Pancreas (tissue), 10 donors: Measurements from ENCODE around the gene TBC1D7. TPM values are rescaled to one million over a fixed set of nuclear protein-coding genes. Genes with fewer than 3 reads are reported as not detected.
A peak's percentile ranks its signal among the peaks of the same experiment; 100 is the strongest.
"Not testable (repeated sequence)": the region's sequence is repeated elsewhere in the genome, so short reads cannot be mapped to it uniquely, and the experiment has no call there.

Experiments
- ATAC-seq, 4 donors: fragments of 200-7000 bp; cut with Tn5 transposase; one replicate each; pipeline versions ENCODE4 v1.8.0 to v1.9.1; 2020; ENCODE audit warnings: mild to moderate bottlenecking in 4 of 4, moderate library complexity in 4 of 4
- DNase-seq, 6 donors: peaks; one replicate each; pipeline ENCODE4 v3.0.0-alpha.2; 2020
- FAIRE-seq: peaks from 2 replicates; lab custom pipeline; 2012; peaks lifted over from hg19 to GRCh38; lab: Jason Lieb, UNC
- H3K27ac ChIP-seq, 4 donors: fragments of 200-600 bp; sonication (generic); 1 replicate in 3 of 4; 2 replicates in 1 of 4; pipeline versions ENCODE4 v1.5.0 to v1.8.0; 2020
- H3K27me3 ChIP-seq, 4 donors: fragments of 200-600 bp; one replicate each; pipeline ENCODE4 v1.8.0; 2021
- H3K36me3 ChIP-seq, 3 donors: fragments of 200-600 bp; sonication (generic) in 1 of 3; one replicate each; pipeline versions ENCODE4 v1.5.0 to v1.8.0; 2020 to 2021
- H3K4me1 ChIP-seq, 3 donors: fragments of 200-600 bp; one replicate each; pipeline ENCODE4 v1.8.0; 2021
- H3K4me3 ChIP-seq, 4 donors: fragments of 200-600 bp; sonication (generic) in 2 of 4; one replicate each; pipeline versions ENCODE4 v1.5.0 to v1.8.0; 2020 to 2021
- H3K9me3 ChIP-seq, 4 donors: fragments of 200-600 bp; one replicate each; pipeline ENCODE4 v1.8.0; 2021
- CTCF ChIP-seq, 4 donors: fragments of 200-600 bp; sonication (generic) in 3 of 4; IDR thresholded peaks; one replicate each; pipeline versions ENCODE4 v1.5.0 to v1.8.0; 2021; ENCODE audit warnings: antibody characterized with exemption in 4 of 4
- WGBS, 2 donors: extraction: QIAGEN DNeasy Blood & Tissue Kit; methylation state at CpG; one replicate each; pipeline ENCODE4 v1.1.7; 2013; 5-methylcytosine and 5-hydroxymethylcytosine counted together
- intact Hi-C, 3 donors: fragments of 100-400 bp; cut with DNase I; formaldehyde crosslinking; loops; one replicate each; pipeline versions ENCODE4 v1.11.1 to v1.14.2; 2022
- polyA plus RNA-seq, 2 donors: library from polyadenylated mRNA; stranded (reverse); fragments of 200-250 nt; gene quantifications; one replicate each; pipeline ENCODE4 v1.2.3, GENCODE V29; 2013
- total RNA-seq, 6 donors: library from RNA; stranded (reverse); fragmentation: NEBNext Ultra II Directional in 4 of 6; extraction: Animal tissue kit (Norgen Biotek cat#: 25700) in 4 of 6; gene quantifications; one replicate each; pipeline versions ENCODE4 v1.2.1 to v1.2.4, GENCODE V29; 2021 to 2023
- donor health status: healthy with polysubstance abuse.
- donor health status: DM: no; HTN: no; CAD: no; lungs with moderate emphysema.
- donor health status: DM: no; HTN: no; CAD: no.
- donor health status: control.
- donor health status: control.
- donor health status: Bipolar disorder and iron deficiency.
- donor health status: DM: yes; HTN: yes; CAD: no.
- donor health status: DM: no; HTN: no; CAD: no.
- donor health status: DM: no; HTN: no; CAD: no.
- donor health status: DM: yes; HTN: yes; CAD: no.

TBC1D7 gene
- total and polyA plus RNA-seq, 8 donors = 3.3 to 8.4 (median 6.7) TPM

- ATAC-seq = no peak
- DNase-seq = no peak
- intact Hi-C loops = loop anchor here in 2 of 3 donors (5.0 kb wide), 3 partner anchors 202 to 428 kb away; no protein-coding TSS in a partner anchor
- Histone ChIP-seq H3K27ac (no peak overlapping the region), H3K36me3 (no peaks in the 10 kb centered on the region), H3K4me3 (no peak overlapping the region), H3K27me3 (no peaks in the 10 kb centered on the region), H3K9me3 (no peaks in the 10 kb centered on the region), H3K4me1 (no peaks in the 10 kb centered on the region)
- FAIRE-seq = no peak
- 51 to 53% methylated on average over 3 of the region's 3 CpGs for WGBS, 2 donors
- no peak for TF ChIP-seq CTCF (IDR thresholded peaks at IDR 0.05)
Observed at GRCh38 chr6:13334953-13335352, 6.6 kb upstream of the TBC1D7 start.

DNA sequence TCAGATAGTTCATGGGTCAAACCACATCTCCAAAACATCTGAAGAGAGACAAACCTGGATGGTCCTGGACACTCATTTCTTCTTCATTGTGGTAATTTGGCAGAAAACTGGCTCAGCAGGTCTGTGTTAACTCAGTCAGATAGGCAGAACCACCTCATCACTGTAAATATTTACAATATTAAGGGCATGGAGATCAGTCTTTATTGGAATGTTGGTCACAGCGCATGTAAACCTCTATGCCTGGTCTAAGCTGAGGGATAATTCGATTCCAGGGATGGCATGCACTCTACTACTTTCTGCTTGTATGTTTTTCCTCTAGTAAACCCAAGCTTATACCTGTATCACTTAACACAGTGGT lies 4.0 kb upstream of the TBC1D7 start:
- H3K36me3 ChIP-seq = no peaks in the 10 kb centered on the region
- ATAC-seq = no peak
- peaks cover 0 to 8% (median 3%) of the 10 kb centered on the region in 3 donors for H3K4me1 ChIP-seq
- DNase-seq = no peak
- H3K4me3 ChIP-seq = no peak overlapping the region
- WGBS, 2 donors = 57 to 70% methylated on average over 2 of the region's 2 CpGs
- TF ChIP-seq CTCF (IDR thresholded peaks at IDR 0.05) = no peak
- no peaks in the 10 kb centered on the region for H3K27me3 ChIP-seq
- FAIRE-seq = no peak
- H3K9me3 ChIP-seq = no peaks in the 10 kb centered on the region
- no peak overlapping the region for H3K27ac ChIP-seq
- intact Hi-C loops = loop anchor here in 2 of 3 donors (5.0 kb wide), 2 partner anchors 420 to 425 kb away; no protein-coding TSS in a partner anchor

- no peak for FAIRE-seq
- H3K27me3 ChIP-seq = no peaks in the 10 kb centered on the region
- intact Hi-C loops = loop anchor here in 2 of 3 donors (5.0 kb wide), 2 partner anchors 419 to 424 kb away; no protein-coding TSS in a partner anchor
Observed at GRCh38 chr6:13331516-13332348, 3.4 kb upstream of the TBC1D7 start.

GRCh38 chr6:13328875-13329183 lies 492 bp upstream of the TBC1D7 start:
- FAIRE-seq (no peak), DNase-seq (no peak), ATAC-seq (peak in 1 of 4 donors; percentile 2)
- intact Hi-C loops = no loop called here
- Histone ChIP-seq H3K4me1 (peaks cover 0 to 16% (median 6%) of the 10 kb centered on the region in 3 donors), H3K36me3 (peaks cover 0 to 8% (median 0%) of the 10 kb centered on the region in 3 donors), H3K4me3 (peak overlapping the region; percentile 72 to 86 (median 84)), H3K27ac (peak overlapping the region; percentile 76 to 94 (median 88)), H3K27me3 (no peaks in the 10 kb centered on the region), H3K9me3 (no peaks in the 10 kb centered on the region)
- WGBS, 2 donors = 2 to 4% methylated on average over 2 of the region's 2 CpGs
- no peak for TF ChIP-seq CTCF (IDR thresholded peaks at IDR 0.05)

More at GRCh38 chr6:13331516-13332348, 3.4 kb upstream of the TBC1D7 start:
- Histone ChIP-seq H3K4me3 (no peak overlapping the region), H3K36me3 (no peaks in the 10 kb centered on the region), H3K4me1 (peaks cover 0 to 14% (median 6%) of the 10 kb centered on the region in 3 donors), H3K9me3 (no peaks in the 10 kb centered on the region), H3K27ac (no peak overlapping the region)
- 36 to 40% methylated on average over 13 of the region's 13 CpGs for WGBS, 2 donors
- TF ChIP-seq CTCF (IDR thresholded peaks at IDR 0.05) = peak; percentile 16 to 47 (median 42)
- DNase-seq (no peak), ATAC-seq (no peak)

GRCh38 chr6:13327691-13328075 lies 654 bp downstream of the TBC1D7 start:
- no peak for TF ChIP-seq CTCF (IDR thresholded peaks at IDR 0.05)
- intact Hi-C loops = no loop called here
- 0% methylated on average over 10 of the region's 10 CpGs for WGBS, 2 donors
- Histone ChIP-seq H3K27me3 (no peaks in the 10 kb centered on the region), H3K27ac (peak overlapping the region; percentile 76 to 94 (median 88)), H3K4me1 (peaks cover 0 to 16% (median 6%) of the 10 kb centered on the region in 3 donors), H3K4me3 (peak overlapping the region; percentile 72 to 86 (median 84)), H3K36me3 (peaks cover 0 to 14% (median 0%) of the 10 kb centered on the region in 3 donors), H3K9me3 (no peaks in the 10 kb centered on the region)
- no peak for FAIRE-seq
- ATAC-seq = peak; percentile 1 to 20 (median 7)
- no peak for DNase-seq

DNA sequence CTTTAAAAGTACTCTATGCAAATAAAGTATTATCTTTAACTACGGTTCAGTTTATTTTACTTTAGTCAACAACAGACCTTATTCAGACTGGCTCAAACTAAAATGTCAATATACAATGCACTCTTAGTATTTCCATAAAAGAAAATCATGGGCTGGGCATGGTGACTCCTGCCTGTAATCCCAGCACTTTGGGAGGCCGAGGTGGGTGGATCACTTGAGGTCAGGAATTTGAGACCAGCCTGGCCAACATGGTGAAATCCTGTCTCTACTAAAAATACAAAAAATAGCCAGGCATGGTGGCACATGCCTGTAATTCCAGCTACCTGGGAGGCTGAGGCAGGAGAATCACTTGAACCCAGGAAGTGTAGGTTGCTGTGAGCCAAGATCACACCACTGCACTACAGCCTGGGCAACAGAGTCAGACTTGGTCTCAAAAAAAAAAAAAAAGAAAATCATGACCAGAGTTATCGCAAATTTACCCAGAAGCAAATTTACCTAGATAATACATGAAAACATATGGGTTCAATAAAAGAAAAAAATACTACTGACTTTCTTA lies 2.2 kb downstream of the TBC1D7 start:
- not testable (repeated sequence) for ATAC-seq, FAIRE-seq
- 70 to 73% methylated on average over 3 of the region's 3 CpGs for WGBS, 2 donors

More for the DNA sequence above, 2.2 kb downstream of the TBC1D7 start:
- H3K27ac ChIP-seq, intact Hi-C loops, H3K4me3 ChIP-seq, H3K27me3 ChIP-seq, H3K9me3 ChIP-seq, DNase-seq: not testable (repeated sequence)
- H3K4me1 ChIP-seq = peaks cover 0 to 16% (median 6%) of the 10 kb centered on the region in 3 donors
- H3K36me3 ChIP-seq = peaks cover 0 to 14% (median 0%) of the 10 kb centered on the region in 3 donors
